Neuron (in vitro differentiated cells): Measurements from ENCODE around the gene BRD9.
"Not testable (repeated sequence)": the region's sequence is repeated elsewhere in the genome, so short reads cannot be mapped to it uniquely, and the experiment has no call there.

Source experiments
- H2AFZ ChIP-seq: one replicate; pipeline ENCODE4 v1.6.1; 2013; ENCODE audit warnings: low read depth, mild to moderate bottlenecking, inconsistent platforms, low read length, moderate library complexity
- H3K27me3 ChIP-seq: one replicate; pipeline ENCODE4 v1.6.1; 2013; ENCODE audit warnings: low read length; ENCODE audit not compliant: insufficient read depth
- H3K36me3 ChIP-seq: one replicate; pipeline ENCODE4 v1.6.1; 2013; ENCODE audit warnings: low read length; ENCODE audit not compliant: insufficient read depth
- H3K4me1 ChIP-seq: one replicate; pipeline ENCODE4 v1.6.1; 2013; ENCODE audit warnings: low read length; ENCODE audit not compliant: insufficient read depth
- H3K4me3 ChIP-seq: 2 replicates; pipeline ENCODE4 v1.5.1; 2013; ENCODE audit warnings: mild to moderate bottlenecking, low read length, moderate library complexity
- H3K9me3 ChIP-seq: one replicate; pipeline ENCODE4 v1.6.1; 2013; ENCODE audit warnings: low read length

Gene BRD9

DNA sequence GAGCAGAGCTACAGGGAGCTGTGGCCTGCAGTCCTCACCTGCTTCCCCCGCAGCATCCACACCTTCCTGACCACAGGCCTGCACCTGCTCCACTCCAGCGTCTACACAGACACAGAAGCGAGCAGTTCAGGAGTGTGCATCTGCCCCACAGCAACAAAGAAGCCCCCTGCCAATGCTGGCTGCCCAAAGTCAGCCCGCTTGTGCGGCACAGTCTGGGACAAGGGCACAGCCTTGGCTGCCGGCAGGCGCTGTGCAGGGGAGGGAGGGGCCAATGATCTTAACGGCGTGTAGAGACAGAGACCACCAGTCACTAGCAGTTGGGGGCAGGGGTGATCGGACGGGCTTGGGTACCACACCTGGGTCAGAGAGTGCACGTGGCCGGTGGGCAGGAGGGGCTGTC, 6.6 kb downstream of the BRD9 start:
- Histone ChIP-seq H2AFZ (no peak overlapping the region), H3K9me3 (peaks cover 5% of the 10 kb centered on the region), H3K36me3 (peaks cover 97% of the 10 kb centered on the region), H3K4me3 (no peak overlapping the region), H3K27me3 (no peaks in the 10 kb centered on the region), H3K4me1 (peaks cover 3% of the 10 kb centered on the region)

DNA sequence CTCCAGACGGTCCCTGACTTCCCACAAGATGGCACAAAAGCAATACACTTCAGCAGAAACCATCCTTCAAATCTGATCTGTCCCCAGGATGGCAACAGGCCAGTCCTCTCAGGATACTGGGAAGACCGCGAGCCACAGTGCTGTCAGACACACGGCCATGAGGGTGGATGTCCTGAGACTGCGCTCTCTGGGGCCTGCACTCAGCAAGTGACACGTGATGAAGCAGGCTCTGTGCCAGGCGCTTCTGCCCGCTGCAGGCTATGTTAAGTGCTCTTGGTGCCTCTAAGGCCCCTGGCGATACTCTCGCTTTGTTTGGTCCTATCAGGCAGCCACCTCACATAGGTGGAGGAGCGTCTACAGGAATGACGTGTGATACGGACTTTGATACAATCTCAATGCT, 7.1 kb downstream of the BRD9 start:
- no peaks in the 10 kb centered on the region for H3K27me3 ChIP-seq
- H2AFZ ChIP-seq: no peak overlapping the region
- H3K4me3 ChIP-seq: no peak overlapping the region
- no peaks in the 10 kb centered on the region for H3K4me1 ChIP-seq
- H3K9me3 ChIP-seq: peaks cover 5% of the 10 kb centered on the region
- peaks cover 97% of the 10 kb centered on the region for H3K36me3 ChIP-seq

- Histone ChIP-seq H3K36me3 (peaks cover 93% of the 10 kb centered on the region), H3K9me3 (peaks cover 5% of the 10 kb centered on the region), H2AFZ (no peak overlapping the region), H3K27me3 (no peaks in the 10 kb centered on the region), H3K4me1 (no peaks in the 10 kb centered on the region), H3K4me3 (no peak overlapping the region)
These were observed 7.5 kb downstream of the BRD9 start for GRCh38 chr5:885127-885442.

DNA sequence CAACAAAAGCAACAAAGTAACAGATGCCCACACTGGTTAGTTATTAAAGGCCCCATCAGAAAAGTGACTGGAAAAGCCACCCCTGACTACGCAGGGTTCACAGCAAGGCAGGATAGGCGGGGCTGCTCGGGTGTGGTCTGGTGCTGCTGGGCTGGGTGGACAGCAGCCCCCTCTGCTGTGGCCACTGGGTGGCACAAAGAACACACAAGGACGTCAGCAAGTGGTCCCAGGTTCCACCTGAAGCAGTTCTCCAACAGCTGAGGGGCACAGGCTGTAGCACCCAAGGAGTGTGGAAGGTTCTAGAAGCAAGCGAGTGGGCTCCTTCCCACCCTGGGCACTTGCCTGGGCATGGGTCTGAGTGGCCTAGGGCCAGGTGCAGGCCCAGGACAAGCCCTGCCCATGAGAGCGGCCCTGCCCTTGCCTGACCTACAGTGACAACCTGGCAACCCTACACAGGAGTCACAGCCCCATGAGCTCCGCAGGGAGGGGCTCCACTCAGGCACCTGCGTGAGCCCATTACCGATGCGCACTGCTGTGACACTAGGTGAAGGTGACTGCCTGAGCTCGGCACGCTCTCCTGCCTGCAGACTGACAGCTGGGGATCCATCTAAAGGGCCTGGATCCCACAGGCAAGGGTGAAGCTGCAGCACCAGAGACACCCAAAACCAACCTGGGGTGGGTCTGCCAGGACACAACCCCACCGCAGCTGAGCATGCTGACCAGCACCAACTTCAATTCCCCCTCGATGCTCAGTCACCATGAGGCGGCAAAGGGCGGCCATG, 8.1 kb downstream of the BRD9 start:
- no peaks in the 10 kb centered on the region for H3K4me1 ChIP-seq
- peaks cover 87% of the 10 kb centered on the region for H3K36me3 ChIP-seq
- peaks cover 5% of the 10 kb centered on the region for H3K9me3 ChIP-seq
- no peak overlapping the region for H3K4me3 ChIP-seq
- H2AFZ ChIP-seq: no peak overlapping the region
- no peaks in the 10 kb centered on the region for H3K27me3 ChIP-seq

DNA sequence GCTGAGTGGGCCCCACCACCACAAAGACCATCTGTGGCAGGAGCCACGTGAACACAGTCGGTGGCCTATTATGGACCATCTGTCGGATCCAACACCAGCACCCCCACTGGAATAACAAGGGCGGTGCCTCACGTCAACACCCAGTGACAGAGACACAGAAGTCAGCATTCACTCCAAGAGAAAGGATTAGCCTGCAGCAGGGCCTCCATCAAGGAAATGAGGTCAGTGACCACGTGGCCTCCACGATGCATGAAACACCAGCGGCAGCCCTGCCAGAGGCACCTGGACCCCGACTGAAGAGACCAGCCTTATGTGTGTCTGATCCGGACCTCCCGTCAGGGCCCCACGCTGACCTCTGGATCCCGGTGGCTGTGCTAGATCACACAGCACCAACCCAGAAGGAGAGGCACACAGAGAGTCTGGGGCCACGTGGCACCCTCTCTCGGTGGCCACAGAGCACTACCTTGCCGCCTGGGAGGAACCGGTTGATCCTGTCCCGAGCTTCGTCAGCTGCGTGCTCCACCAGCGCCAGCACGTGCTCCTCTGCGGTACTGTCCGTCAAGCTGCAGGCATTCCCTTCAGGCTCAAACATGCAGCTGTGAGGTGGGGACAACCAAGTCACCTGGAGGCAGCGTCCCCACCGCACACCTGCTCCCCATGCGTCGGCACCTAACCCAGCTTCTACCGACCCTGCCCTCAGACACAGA, 9.0 kb downstream of the BRD9 start:
- H3K27me3 ChIP-seq: no peaks in the 10 kb centered on the region
- no peak overlapping the region for H3K4me3 ChIP-seq
- peaks cover 79% of the 10 kb centered on the region for H3K36me3 ChIP-seq
- no peaks in the 10 kb centered on the region for H3K4me1 ChIP-seq
- H2AFZ ChIP-seq: no peak overlapping the region
- peaks cover 5% of the 10 kb centered on the region for H3K9me3 ChIP-seq

DNA sequence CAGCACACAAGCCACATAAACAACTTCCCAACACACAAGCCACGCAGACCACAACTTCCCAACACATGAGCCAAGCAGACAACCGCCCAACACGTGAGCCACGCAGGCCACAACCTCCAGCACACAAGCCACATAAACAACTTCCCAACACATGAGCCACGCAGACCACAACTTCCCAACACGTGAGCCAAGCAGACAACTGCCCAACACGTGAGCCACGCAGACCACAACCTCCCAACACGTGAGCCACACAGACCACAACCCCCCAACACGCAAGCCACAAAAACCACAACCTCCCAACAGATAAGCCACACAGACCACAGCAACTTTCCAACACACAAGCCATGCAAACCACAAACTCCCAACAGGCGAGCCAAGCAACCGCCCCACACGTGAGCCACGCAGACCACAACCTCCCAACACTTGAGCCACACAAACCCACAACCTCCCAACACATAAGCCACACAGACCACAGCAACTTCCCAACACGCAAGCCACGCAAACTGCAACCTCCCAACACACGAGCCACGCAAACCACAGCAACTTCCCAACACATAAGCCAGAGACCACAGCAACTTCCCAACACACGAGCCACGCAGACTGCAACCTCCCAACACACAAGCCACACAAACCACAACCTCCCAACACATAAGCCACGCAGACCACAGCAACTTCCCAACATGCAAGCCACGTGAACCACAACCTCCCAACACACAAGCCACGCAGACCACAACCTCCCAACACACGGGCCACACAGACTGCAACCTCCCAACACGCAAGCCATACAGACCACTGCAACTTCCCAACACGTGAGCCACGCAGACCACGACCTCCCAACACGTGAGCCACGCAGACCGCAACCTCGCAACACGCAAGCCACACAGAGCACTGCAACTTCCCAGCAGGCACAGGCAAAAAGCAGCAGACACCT, 10.1 kb downstream of the BRD9 start:
- peaks cover 76% of the 10 kb centered on the region for H3K36me3 ChIP-seq

DNA sequence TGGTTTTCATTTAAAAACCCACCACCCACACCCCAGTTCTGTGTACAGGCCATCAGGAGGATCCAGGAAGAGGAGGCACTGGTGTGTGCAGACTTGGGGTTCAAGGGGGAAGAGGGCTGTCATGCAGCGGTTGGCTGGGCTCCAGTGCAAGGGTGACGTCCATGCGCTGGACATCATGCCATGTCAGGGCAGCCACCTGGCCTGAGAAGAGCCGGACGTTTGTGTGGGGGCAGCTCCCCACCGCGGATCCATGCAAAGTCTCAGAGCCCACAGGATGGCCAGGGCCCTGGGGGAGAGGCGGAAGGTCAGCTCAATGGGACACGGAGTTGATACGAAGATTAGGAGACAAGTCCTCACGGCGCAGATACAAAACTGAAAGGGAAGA, 11.1 kb downstream of the BRD9 start:
- H3K27me3 ChIP-seq: no peaks in the 10 kb centered on the region
- H3K36me3 ChIP-seq: peaks cover 76% of the 10 kb centered on the region
- H2AFZ ChIP-seq: no peak overlapping the region
- H3K4me3 ChIP-seq: no peak overlapping the region
- H3K9me3 ChIP-seq: peaks cover 5% of the 10 kb centered on the region
- H3K4me1 ChIP-seq: no peaks in the 10 kb centered on the region

More for the DNA sequence above, 10.1 kb downstream of the BRD9 start:
- no peak overlapping the region for H3K4me3 ChIP-seq
- no peaks in the 10 kb centered on the region for H3K27me3 ChIP-seq
- H2AFZ ChIP-seq: no peak overlapping the region
- H3K4me1 ChIP-seq: no peaks in the 10 kb centered on the region
- H3K9me3 ChIP-seq: peaks cover 5% of the 10 kb centered on the region

DNA sequence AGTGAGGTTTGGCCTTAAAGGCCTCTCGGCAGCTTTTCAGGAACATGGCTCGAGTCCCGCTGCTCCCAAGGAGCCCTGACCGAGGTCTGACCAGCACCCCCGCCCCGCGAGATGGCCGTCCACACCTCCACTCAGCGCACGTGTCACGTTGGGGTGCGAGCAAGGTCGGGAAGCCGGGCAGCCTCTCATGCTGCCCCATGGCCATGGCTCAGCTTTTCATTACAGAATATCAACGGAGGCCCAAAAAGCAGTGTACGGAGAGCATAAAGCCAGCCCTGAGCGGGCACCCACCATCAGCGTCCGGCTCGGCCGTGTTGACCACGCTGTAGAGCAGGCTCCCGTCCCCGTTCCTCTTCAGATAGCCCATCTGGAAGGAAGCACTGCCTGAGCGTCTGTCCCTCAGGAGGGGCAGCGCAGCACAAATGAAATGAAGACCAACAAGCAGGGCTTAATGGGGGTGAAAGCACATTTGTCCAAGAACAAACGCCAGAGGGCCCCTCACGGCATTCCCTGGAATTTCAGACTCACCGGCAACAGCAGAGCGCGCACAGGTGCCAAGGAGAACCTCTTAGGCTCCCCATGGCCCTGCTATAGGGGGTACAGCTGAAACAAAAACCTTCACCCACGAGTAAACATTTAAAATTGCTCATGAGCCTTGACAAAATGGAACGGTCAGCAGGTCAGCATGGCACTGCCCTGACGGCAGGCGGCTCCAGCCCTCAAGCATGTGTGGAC, 11.6 kb downstream of the BRD9 start:
- H3K4me1 ChIP-seq: no peaks in the 10 kb centered on the region
- peaks cover 5% of the 10 kb centered on the region for H3K9me3 ChIP-seq
- no peaks in the 10 kb centered on the region for H3K27me3 ChIP-seq
- H3K36me3 ChIP-seq: peaks cover 74% of the 10 kb centered on the region
- no peak overlapping the region for H2AFZ ChIP-seq
- H3K4me3 ChIP-seq: no peak overlapping the region

- H3K4me1 ChIP-seq, H3K27me3 ChIP-seq, H2AFZ ChIP-seq, H3K9me3 ChIP-seq, H3K4me3 ChIP-seq: not testable (repeated sequence)
- H3K36me3 ChIP-seq: peaks cover 72% of the 10 kb centered on the region
These were observed 13.9 kb downstream of the BRD9 start for GRCh38 chr5:878677-879076.

- Histone ChIP-seq H3K36me3 (peaks cover 71% of the 10 kb centered on the region), H3K4me1 (no peaks in the 10 kb centered on the region), H3K9me3 (no peaks in the 10 kb centered on the region), H2AFZ (no peak overlapping the region), H3K4me3 (no peak overlapping the region), H3K27me3 (no peaks in the 10 kb centered on the region)
These were observed 14.5 kb downstream of the BRD9 start for GRCh38 chr5:878125-878524.

GRCh38 chr5:876398-877365, 15.9 kb downstream of the BRD9 start:
- Histone ChIP-seq H3K4me1 (no peaks in the 10 kb centered on the region), H2AFZ (no peak overlapping the region), H3K36me3 (peaks cover 72% of the 10 kb centered on the region), H3K9me3 (no peaks in the 10 kb centered on the region), H3K27me3 (no peaks in the 10 kb centered on the region), H3K4me3 (no peak overlapping the region)

- Histone ChIP-seq H3K4me1 (no peaks in the 10 kb centered on the region), H3K9me3 (no peaks in the 10 kb centered on the region), H3K27me3 (no peaks in the 10 kb centered on the region), H3K36me3 (peaks cover 72% of the 10 kb centered on the region), H2AFZ (no peak overlapping the region), H3K4me3 (no peak overlapping the region)
These were observed 16.7 kb downstream of the BRD9 start for GRCh38 chr5:875931-876330.
